HG03521 (cell line): ENCODE data around the gene SART3.
A peak's percentile ranks its signal among the peaks of the same experiment; 100 is the strongest.

ENCODE experiments used
- ATAC-seq: cut with Tn5 transposase; IDR thresholded peaks from one replicate; pipeline ENCODE4 v1.9.1; 2021; ENCODE audit warnings: mild to moderate bottlenecking, moderate library complexity; ENCODE audit not compliant: unreplicated experiment

The SART3 gene, protein sequence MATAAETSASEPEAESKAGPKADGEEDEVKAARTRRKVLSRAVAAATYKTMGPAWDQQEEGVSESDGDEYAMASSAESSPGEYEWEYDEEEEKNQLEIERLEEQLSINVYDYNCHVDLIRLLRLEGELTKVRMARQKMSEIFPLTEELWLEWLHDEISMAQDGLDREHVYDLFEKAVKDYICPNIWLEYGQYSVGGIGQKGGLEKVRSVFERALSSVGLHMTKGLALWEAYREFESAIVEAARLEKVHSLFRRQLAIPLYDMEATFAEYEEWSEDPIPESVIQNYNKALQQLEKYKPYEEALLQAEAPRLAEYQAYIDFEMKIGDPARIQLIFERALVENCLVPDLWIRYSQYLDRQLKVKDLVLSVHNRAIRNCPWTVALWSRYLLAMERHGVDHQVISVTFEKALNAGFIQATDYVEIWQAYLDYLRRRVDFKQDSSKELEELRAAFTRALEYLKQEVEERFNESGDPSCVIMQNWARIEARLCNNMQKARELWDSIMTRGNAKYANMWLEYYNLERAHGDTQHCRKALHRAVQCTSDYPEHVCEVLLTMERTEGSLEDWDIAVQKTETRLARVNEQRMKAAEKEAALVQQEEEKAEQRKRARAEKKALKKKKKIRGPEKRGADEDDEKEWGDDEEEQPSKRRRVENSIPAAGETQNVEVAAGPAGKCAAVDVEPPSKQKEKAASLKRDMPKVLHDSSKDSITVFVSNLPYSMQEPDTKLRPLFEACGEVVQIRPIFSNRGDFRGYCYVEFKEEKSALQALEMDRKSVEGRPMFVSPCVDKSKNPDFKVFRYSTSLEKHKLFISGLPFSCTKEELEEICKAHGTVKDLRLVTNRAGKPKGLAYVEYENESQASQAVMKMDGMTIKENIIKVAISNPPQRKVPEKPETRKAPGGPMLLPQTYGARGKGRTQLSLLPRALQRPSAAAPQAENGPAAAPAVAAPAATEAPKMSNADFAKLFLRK

DNA sequence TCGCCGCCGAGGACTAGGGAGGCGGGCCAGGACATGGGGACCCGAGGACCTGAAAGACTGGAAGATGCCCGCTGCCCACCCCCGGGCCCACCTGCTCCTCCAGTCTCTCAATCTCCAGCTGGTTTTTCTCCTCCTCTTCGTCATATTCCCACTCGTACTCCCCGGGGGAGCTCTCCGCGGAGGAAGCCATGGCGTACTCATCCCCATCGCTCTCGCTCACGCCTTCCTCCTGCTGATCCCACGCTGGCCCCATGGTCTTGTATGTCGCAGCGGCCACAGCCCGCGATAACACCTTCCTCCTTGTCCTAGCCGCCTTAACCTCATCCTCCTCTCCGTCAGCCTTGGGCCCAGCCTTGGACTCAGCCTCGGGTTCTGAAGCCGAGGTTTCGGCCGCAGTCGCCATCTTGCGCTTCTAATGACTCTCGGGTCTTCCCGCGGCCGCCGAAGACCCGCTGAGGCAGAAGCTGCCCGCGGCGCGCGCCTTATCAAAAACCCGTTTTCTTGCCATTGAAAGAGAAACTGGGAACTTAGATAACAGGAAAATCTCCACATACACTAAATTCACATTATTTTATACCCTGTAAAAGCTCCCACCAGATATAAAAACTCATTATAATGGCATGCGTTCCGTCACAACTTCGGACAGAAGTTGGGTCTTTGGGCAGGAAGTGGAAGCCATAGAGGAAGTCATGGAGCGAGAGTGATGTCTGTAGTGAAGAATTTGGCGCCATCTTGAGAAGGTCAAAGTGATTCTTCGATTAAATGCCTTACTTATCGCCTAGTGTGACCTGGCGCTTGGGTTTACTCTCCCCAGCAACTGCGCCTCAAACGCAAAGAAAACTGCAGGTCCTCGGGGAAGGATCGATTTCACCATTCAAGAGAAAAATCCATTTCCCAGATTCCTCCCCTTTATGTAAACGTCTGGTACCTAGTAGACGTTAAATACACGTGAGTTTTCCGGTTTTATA, at the start of gene SART3:
Gene SART3, minus strand, starts transcription at position 422 of the 968 bp plus-strand sequence. Its CDS starts 19 bp downstream, at position 403.
- peak; percentile 33 for ATAC-seq

GRCh38 chr12:108610336-108610815, 49.4 kb upstream of the SART3 start:
- no peak for ATAC-seq

DNA sequence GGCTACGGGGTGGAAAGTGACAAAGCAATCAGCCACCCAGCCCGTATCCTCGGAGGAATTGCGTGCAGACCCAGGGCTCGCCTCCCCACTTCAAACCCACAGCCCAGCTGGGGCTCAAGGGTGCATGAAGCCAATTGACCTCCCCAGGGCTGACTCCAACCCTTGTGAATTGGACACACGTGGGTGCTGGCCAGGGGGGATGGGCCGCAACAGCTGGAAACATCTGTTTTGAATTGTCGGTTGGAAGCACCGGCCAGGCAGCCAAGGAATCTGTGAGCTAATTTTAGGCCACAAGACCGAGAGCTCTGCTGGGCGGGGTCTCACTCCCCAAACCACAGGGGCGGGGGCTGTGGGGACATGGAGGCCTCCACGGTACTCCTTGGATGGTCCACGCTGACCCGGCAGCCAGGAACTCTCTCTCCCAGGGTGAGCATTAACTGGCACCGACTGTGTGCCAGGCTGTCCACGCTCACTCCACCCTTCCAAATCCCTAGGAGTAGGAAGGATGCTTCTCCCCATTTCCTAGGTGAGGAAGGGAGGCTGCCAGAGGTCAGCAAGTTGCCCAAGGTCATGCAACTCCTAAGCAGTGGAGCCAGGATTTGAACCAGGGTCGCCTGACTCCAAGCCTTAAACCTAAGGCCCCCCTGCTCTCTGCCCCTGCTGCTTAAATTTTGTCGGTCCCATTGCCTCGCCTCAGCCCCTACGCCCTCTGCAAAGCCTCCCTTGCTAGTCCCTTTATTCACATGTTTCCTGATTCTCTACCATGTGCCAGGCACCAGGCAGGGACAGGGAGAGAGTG, 48.8 kb upstream of the SART3 start:
- no peak for ATAC-seq

GRCh38 chr12:108608616-108609015, 47.6 kb upstream of the SART3 start:
- ATAC-seq = no peak

- no peak for ATAC-seq
Observed at GRCh38 chr12:108607981-108608600, 47.1 kb upstream of the SART3 start.

DNA sequence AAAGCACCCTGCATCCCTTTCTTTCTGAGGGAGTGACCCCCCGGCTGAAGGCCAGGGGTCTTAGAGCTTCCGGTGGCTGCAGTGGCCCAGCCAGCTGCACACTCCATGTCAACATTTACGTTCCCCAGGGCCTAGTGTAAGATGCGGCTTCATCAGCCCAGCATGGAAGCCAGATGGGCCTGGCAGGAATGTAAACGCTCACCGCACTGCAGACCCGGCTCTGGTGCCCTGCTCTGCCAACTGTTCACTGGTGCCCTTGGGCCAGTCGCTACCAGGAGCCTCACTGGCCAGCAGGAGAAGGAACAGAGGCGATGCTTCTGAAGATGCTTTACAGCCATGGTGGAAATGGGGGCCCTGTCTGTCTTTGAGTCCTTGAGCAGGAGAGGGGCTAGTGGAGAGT, 45.5 kb upstream of the SART3 start:
- ATAC-seq = no peak

GRCh38 chr12:108605690-108606406, 44.9 kb upstream of the SART3 start:
- no peak for ATAC-seq

DNA sequence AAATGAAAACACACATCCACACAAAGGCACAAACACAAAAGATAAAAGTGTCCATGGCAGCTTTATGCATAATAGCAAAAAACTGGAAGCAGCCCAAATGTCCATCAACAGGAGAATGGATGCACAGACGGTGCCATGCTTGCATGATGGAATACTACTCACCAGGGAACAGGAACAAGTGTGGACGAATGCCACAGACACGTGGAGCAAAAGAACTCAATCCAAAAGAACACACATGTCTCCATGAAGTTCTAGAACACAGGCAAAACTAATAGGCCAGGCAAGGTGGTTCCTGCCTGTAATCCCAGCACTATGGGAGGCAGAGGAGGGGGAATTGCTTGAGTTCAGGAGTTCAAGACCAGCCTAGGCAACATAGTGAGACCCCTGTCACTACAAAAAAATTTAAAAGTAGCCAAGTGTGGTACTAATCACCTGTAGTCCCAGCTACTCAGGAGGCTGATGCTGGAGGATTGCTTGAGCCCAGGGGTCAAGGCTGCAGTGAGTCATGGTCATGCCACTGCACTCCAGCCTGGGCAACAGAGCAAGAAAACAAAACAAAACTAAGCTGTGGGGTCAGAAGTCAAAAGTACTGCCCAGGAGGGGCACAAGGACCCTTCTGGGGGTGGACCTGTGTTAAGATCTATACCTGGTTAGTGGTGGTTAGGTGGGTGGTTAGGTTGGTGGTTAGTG, 44.2 kb upstream of the SART3 start:
- no peak for ATAC-seq

DNA sequence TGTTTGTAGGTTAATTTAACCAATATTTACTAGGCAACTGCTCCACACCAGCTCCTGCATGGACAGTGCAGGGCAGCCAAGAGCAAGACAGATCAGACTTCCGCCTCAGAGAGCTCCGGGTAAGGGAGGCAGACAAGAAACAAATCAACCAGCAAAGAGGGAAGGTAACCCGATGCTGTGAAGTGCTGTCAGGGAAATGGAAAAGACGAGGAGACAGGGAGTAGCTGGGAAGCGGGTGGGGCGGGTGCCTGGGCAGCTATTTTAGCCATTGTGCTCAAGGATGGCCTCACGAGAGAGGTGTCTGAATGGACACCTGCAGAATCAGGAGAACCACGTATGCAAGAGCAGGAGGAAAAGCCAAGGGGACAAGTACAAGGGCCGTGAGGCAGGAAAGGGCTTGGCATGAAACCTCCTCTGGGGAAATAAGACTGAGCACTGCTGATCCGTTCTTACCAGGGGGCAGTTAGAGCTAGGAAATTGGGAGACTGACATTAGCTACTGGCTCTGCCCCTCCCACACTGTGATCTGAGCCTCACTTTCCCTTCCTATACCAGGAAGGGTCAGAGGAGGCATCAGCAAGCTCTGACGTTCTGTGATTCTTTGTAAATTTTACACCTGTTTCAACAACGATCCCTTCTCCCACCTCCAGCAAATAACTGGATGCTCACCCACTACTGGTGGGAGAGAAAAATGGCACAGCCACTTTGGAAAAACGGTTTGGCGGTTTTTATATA, 43.4 kb upstream of the SART3 start:
- ATAC-seq = no peak

GRCh38 chr12:108603743-108604142, 42.8 kb upstream of the SART3 start:
- no peak for ATAC-seq

DNA sequence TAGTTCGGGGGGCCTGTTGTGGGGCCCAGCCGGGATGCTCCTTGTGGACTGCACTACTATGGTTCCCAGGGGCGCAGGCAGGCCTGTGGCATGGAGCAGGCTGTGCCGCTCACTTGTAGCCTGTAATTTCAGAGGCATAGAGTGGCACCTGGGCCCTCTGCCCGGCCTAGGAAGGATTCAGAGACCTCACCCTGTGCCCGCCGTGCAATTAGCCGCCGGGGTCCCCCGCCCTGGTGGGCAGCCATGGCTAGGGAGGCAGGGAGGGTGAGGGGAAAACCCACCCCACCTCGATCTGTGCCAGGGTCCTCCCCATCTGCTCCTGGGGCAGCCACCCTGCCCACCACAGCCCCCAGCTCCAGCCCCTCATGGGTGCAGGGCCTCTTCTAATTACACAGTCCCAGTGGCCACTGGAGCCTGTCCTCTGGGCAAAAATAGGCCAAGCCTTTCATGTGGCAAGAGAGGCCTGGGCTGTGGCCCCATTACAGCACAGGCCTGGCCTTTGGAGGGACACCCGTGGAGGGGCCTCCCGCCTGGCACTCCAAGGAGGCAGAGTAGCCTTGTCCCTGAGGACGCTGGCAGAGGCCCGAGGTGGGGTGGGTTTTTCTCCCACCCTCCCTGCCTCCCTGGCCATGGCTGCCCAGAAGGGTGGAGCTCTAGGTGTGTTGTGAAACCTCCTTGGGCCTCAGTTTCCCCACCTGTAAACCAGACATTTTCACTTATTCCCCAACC, 42.2 kb upstream of the SART3 start:
- no peak for ATAC-seq

DNA sequence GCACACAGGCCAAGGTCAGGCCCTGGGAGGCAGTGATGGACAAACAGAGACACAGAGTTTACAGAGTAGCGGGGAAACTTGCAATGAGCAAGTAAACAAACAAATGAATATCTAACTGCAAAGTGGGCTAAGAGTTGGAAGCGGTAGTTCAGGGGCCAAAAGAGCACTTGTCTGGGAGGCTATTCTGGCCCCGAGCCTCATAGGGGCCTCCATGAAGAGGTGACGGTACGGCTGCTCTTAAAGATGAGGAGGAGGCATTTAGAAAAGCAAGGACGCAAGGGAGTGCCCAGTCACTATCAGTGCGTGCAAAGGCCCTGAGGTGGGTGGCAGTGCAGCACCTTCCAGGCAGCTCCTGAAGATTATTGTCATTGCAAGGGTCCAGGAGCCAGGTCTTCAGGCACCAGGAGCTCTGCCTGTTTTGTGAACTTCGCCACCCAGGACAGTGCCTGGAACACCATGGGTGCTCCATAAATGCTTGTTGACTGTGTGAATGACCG, 41.3 kb upstream of the SART3 start:
- no peak for ATAC-seq

DNA sequence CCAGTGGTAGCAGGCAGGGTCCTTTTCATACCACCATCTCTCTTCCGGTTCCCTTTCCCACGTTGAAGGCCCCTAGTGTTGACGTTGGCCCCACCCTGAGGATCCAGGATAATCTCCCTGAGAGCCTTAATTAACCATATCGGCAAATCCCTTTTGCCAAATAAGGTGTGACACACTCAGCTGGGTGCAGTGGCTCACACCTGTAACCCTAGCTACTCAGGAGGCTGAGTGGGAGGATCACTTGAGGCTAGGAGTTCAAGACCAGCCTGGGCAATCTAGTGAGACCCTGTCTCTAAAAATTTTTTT, 39.7 kb upstream of the SART3 start:
- ATAC-seq = no peak

DNA sequence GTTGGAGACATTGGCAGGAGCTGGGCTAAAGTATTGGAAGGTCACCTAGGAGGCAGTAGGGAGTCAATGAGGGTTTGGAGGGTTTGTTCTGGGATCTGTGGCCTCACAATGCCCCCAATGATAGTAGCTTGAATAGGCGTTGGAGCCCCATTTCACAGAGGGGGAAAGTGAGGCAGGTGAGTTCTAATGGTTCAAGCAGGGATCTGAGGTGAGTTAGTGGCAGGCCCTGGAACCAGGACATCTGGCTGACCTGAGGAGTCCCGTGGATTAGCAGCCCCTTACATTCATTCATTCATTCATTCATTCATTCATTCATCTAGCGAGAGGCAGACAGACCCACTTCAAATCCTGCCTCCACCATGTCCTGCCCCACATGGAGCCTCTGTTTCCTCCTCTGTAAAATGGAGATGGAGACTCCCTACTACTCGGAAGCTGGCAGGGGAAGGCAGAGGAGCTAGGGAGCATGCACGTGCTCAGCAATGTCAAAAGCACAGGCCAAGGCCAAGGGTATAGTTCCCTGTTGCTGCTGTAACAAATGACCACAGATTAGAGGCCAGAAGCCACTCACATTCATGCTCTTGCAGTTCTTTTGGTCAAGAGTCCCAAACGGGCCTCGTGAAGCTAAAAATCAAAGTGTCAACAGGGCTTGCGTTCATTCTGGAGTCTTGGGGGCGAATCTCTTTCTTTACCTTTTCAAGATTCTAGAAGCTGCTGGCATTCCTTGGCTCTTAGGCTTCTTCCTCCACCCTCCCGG, 39.2 kb upstream of the SART3 start:
- ATAC-seq = no peak

GRCh38 chr12:108599541-108599940, 38.6 kb upstream of the SART3 start:
- ATAC-seq = no peak
